ENCODE data around the gene GLI3. TPM values are rescaled to one million over a fixed set of nuclear protein-coding genes. Genes with fewer than 3 reads are reported as not detected.

Gene GLI3
- total RNA-seq, 3 donors from 2014 or later, result 0.03 to 0.24 (median 0.13) TPM

DNA sequence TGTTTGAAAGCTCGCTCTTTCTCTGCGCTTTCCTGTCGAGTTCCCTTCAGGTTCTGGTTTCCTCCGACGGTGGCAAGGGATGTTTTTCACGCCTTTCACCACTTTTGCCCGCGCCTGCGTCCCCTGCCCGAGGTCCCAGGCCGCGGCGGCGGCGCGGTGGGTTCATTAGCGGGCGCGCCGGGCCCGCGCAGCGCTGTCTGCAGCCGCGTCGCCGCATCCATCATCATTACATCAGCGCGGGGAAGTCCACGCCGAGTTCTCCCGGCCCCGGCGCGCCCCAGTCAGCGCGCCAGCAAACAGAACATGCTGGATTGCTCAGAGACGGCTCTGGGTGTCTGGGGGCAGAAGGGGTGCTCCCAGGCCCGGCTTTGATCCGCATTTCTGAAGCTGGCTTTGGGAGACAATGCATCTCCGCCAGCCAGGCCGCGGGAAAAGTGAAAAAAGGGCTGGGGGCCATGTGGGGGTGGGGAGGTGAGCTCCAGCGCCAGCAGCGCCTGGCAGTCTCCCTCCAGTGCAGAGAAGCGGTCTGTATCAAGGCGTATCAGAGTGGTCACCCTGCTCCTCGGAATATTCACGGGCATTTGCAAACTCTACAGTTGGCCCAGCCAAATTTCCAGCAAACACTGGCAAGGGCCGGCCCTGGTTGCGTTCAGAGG, 8.9 kb downstream of the GLI3 start:
- no peak overlapping the region for H3K4me3 Mint-ChIP-seq
- H3K4me1 Mint-ChIP-seq (ENCODE audit: low read depth), result peaks cover 4% of the 10 kb centered on the region
- H3K27me3 Mint-ChIP-seq (ENCODE audit: low read depth), result peaks cover 53% of the 10 kb centered on the region
- H3K9me3 Mint-ChIP-seq, result no peaks in the 10 kb centered on the region
- ATAC-seq (peak; percentile 59 to 80), DNase-seq (no peak)
- no peaks in the 10 kb centered on the region for H3K36me3 Mint-ChIP-seq (ENCODE audit: insufficient read depth)

- H3K4me3 Mint-ChIP-seq, result no peak overlapping the region
- ATAC-seq (peak; percentile 60 to 66), DNase-seq (no peak)
- H3K36me3 Mint-ChIP-seq (ENCODE audit: insufficient read depth), result no peaks in the 10 kb centered on the region
- peaks cover 50% of the 10 kb centered on the region for H3K27me3 Mint-ChIP-seq (ENCODE audit: low read depth)
- peaks cover 4% of the 10 kb centered on the region for H3K4me1 Mint-ChIP-seq (ENCODE audit: low read depth)
- no peaks in the 10 kb centered on the region for H3K9me3 Mint-ChIP-seq
Measured at GRCh38 chr7:42227541-42227935, 9.5 kb downstream of the GLI3 start.

GRCh38 chr7:42227021-42227420, 10.0 kb downstream of the GLI3 start:
- DNase-seq (no peak), ATAC-seq (no peak)
- H3K4me1 Mint-ChIP-seq (ENCODE audit: low read depth), result peaks cover 4% of the 10 kb centered on the region
- no peak overlapping the region for H3K4me3 Mint-ChIP-seq
- H3K36me3 Mint-ChIP-seq (ENCODE audit: insufficient read depth), result no peaks in the 10 kb centered on the region
- H3K27me3 Mint-ChIP-seq (ENCODE audit: low read depth), result peaks cover 46% of the 10 kb centered on the region
- H3K9me3 Mint-ChIP-seq, result no peaks in the 10 kb centered on the region

DNA sequence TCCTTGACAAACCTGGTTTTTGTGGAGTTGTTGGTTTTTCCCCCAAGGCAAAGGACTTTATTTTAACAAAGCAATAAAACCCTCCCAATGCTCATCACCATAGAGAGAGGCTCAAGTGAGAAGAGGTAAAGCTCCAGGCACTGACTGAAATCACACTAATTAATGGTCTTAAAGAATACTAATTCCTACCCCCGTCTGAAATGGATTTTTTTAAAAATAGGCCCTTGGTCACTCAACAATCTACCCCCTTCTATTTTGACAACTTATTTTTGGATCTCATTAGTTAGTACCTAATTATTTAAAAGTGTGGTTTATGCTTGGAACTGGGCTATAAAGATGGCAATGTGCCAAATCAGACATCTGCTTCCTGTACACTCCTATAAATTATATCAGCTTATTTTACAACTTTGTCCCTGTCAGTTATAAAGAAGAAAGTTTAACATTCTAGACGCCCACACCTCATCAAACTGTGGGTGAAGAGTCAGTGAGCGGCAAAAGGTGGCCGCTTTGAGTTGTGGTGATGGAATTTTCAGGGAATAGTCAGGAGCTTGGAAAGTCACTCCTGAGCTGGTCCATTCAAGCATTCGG, 10.6 kb downstream of the GLI3 start:
- Mint-ChIP-seq H3K4me3 (no peak overlapping the region), H3K9me3 (no peaks in the 10 kb centered on the region), H3K27me3 (ENCODE audit: low read depth) (peaks cover 46% of the 10 kb centered on the region), H3K4me1 (ENCODE audit: low read depth) (peaks cover 4% of the 10 kb centered on the region), H3K36me3 (ENCODE audit: insufficient read depth) (no peaks in the 10 kb centered on the region)
- ATAC-seq, result no peak
- no peak for DNase-seq

DNA sequence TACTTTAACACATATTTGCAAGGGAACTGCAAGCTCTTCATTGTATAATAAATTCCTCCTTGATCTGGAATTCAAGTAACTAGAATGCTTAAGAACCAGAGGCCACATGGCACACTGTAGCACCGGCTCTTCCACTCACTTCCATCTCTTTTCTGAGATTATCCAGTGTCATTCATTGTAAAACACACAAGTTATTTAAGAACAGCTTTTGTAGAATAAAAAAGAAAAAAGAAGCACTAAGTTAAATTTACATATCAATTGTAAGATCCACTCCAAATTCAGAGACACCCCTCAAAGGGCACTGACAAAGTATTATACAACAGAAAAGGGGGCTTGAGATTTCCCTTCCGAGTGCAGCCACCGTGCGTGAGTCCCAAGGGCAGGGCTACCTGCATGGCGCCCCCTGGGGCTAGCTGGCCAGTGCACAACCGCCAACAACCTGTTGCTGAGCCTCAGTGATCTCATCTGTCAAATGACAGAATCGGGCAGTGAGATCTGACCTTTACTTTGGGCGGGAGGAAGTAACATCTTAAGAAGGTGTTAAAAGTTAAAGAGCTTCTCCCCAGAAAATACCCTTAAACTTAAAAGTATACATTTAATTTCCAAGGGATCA, 12.5 kb downstream of the GLI3 start:
- Mint-ChIP-seq H3K9me3 (no peaks in the 10 kb centered on the region), H3K4me3 (no peak overlapping the region), H3K4me1 (ENCODE audit: low read depth) (peaks cover 4% of the 10 kb centered on the region), H3K27me3 (ENCODE audit: low read depth) (peaks cover 39% of the 10 kb centered on the region), H3K36me3 (ENCODE audit: insufficient read depth) (no peaks in the 10 kb centered on the region)
- DNase-seq (no peak), ATAC-seq (no peak)

GRCh38 chr7:42222891-42223290, 14.1 kb downstream of the GLI3 start:
- no peak for ATAC-seq
- DNase-seq, result no peak
- Mint-ChIP-seq H3K9me3 (no peaks in the 10 kb centered on the region), H3K36me3 (ENCODE audit: insufficient read depth) (no peaks in the 10 kb centered on the region), H3K4me1 (ENCODE audit: low read depth) (peaks cover 4% of the 10 kb centered on the region), H3K4me3 (no peak overlapping the region), H3K27me3 (ENCODE audit: low read depth) (peaks cover 26% of the 10 kb centered on the region)

GRCh38 chr7:42222125-42222524, 14.9 kb downstream of the GLI3 start:
- Mint-ChIP-seq H3K9me3 (no peaks in the 10 kb centered on the region), H3K4me1 (ENCODE audit: low read depth) (no peaks in the 10 kb centered on the region), H3K36me3 (ENCODE audit: insufficient read depth) (no peaks in the 10 kb centered on the region), H3K4me3 (no peak overlapping the region), H3K27me3 (ENCODE audit: low read depth) (peaks cover 19% of the 10 kb centered on the region)
- ATAC-seq (no peak), DNase-seq (no peak)

DNA sequence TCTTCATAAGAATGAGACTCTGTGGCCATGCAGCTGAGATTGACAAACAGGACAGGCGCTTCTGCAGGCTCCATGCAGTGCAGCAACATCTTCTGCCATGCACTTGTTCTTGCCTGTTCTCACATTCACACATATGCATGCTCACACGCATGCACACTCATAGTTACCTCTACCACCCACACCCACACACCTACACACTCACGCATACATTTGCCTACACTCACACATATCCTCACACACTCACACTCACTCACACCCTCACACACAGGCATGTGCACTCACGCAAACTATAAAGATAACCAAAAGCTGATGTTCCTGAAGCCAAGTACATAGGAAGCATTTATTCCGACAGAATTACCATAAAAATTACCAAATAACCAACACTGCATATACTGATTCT, 15.7 kb downstream of the GLI3 start:
- ATAC-seq (no peak), DNase-seq (no peak)
- Mint-ChIP-seq H3K4me3 (no peak overlapping the region), H3K4me1 (ENCODE audit: low read depth) (no peaks in the 10 kb centered on the region), H3K27me3 (ENCODE audit: low read depth) (peaks cover 14% of the 10 kb centered on the region), H3K9me3 (no peaks in the 10 kb centered on the region), H3K36me3 (ENCODE audit: insufficient read depth) (no peaks in the 10 kb centered on the region)

- H3K36me3 Mint-ChIP-seq (ENCODE audit: insufficient read depth), result no peaks in the 10 kb centered on the region
- no peak overlapping the region for H3K4me3 Mint-ChIP-seq
- no peaks in the 10 kb centered on the region for H3K9me3 Mint-ChIP-seq
- H3K4me1 Mint-ChIP-seq (ENCODE audit: low read depth), result no peaks in the 10 kb centered on the region
- DNase-seq (no peak), ATAC-seq (no peak)
- peaks cover 4% of the 10 kb centered on the region for H3K27me3 Mint-ChIP-seq (ENCODE audit: low read depth)
Measured at GRCh38 chr7:42219447-42219846, 17.6 kb downstream of the GLI3 start.

DNA sequence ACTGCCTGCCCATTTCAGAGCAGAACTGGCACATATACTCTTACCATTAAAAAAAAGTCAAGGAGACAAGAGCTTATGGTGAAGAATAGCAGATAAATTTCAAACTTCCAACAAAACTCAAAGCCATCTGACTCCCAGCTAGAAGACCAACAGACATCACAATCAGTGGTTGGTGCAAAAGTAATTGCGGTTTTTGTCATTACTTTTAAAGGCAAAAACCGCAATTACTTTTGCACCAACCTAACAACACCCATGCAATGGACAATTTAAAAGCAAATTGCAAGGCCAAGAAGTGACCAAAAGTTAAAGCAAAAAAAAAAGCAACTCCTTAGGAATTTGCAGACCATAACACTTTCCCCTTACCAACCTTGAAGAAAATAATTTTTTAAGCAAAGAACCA, 18.8 kb downstream of the GLI3 start:
- Mint-ChIP-seq H3K27me3 (ENCODE audit: low read depth) (peaks cover 6% of the 10 kb centered on the region), H3K4me3 (no peak overlapping the region), H3K4me1 (ENCODE audit: low read depth) (no peaks in the 10 kb centered on the region), H3K36me3 (ENCODE audit: insufficient read depth) (no peaks in the 10 kb centered on the region), H3K9me3 (no peaks in the 10 kb centered on the region)
- ATAC-seq, result no peak
- no peak for DNase-seq

DNA sequence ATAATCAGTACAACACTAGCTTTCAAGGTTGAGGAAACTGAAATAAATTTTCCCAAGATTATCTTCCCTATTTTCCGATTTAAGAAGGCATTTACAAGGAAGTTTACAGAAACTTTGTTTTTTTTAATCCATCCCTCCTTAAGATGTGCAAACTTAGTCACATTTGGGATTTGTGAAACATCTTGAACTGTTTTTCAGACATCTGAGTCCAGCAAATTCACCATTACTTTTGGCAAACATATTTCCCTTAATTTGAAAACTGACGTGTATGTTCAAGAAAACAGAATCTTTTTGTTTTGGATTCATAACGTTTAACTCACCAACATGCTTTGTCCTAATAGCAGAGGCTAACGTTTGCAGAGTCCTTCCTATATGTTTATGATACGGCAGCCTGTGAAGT, 19.5 kb downstream of the GLI3 start:
- H3K4me3 Mint-ChIP-seq, result no peak overlapping the region
- H3K9me3 Mint-ChIP-seq, result no peaks in the 10 kb centered on the region
- no peaks in the 10 kb centered on the region for H3K4me1 Mint-ChIP-seq (ENCODE audit: low read depth)
- no peak for DNase-seq
- H3K27me3 Mint-ChIP-seq (ENCODE audit: low read depth), result peaks cover 8% of the 10 kb centered on the region
- ATAC-seq, result no peak
- H3K36me3 Mint-ChIP-seq (ENCODE audit: insufficient read depth), result no peaks in the 10 kb centered on the region

DNA sequence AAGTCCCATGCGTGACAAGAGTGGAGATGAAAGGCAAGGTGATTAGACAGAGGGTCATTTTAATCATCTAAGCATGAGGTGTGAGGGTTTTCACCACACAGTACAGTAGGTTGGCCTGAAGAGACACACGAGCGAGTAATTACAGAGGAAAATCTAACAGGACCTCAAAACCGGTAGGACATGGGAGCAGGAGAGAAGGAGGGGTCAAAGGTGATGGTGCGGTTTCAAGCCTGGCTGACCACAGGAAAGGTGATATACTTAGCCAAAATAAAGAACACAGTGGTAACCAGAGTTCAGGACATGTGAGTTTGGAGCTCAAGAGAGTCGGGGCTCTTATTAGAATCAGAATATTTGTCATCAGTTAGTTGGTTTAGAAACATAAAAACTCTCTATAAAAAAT, 20.0 kb downstream of the GLI3 start:
- H3K9me3 Mint-ChIP-seq, result no peaks in the 10 kb centered on the region
- no peak for ATAC-seq
- H3K4me1 Mint-ChIP-seq (ENCODE audit: low read depth), result no peaks in the 10 kb centered on the region
- H3K27me3 Mint-ChIP-seq (ENCODE audit: low read depth), result peaks cover 10% of the 10 kb centered on the region
- no peaks in the 10 kb centered on the region for H3K36me3 Mint-ChIP-seq (ENCODE audit: insufficient read depth)
- H3K4me3 Mint-ChIP-seq, result no peak overlapping the region
- no peak for DNase-seq

GRCh38 chr7:42214060-42214679, 22.8 kb downstream of the GLI3 start:
- Mint-ChIP-seq H3K4me3 (no peak overlapping the region), H3K9me3 (no peaks in the 10 kb centered on the region), H3K4me1 (ENCODE audit: low read depth) (no peaks in the 10 kb centered on the region), H3K36me3 (ENCODE audit: insufficient read depth) (no peaks in the 10 kb centered on the region), H3K27me3 (ENCODE audit: low read depth) (peaks cover 7% of the 10 kb centered on the region)
- DNase-seq, result no peak
- no peak for ATAC-seq

GRCh38 chr7:42213093-42213492, 23.9 kb downstream of the GLI3 start:
- no peaks in the 10 kb centered on the region for H3K36me3 Mint-ChIP-seq (ENCODE audit: insufficient read depth)
- peaks cover 7% of the 10 kb centered on the region for H3K27me3 Mint-ChIP-seq (ENCODE audit: low read depth)
- no peak overlapping the region for H3K4me3 Mint-ChIP-seq
- ATAC-seq (no peak), DNase-seq (no peak)
- no peaks in the 10 kb centered on the region for H3K4me1 Mint-ChIP-seq (ENCODE audit: low read depth)
- no peaks in the 10 kb centered on the region for H3K9me3 Mint-ChIP-seq
